Activated CD4-positive, alpha-beta T cell treated with anti-CD3 and anti-CD28 coated beads, Interleukin-2, amount 10 ng/mL, durations not matched to agents 7 days and 5 days (primary cell): ENCODE measurements around the gene DNTT. TPM values are rescaled to one million over a fixed set of nuclear protein-coding genes. Genes with fewer than 3 reads are reported as not detected.

Source experiments
- CTCF ChIA-PET: fragments of 350-600 bp; sonication (Branson Sonifier 250); formaldehyde crosslinking; loops from one replicate; lab custom pipeline; 2021; ENCODE audit warnings: antibody characterized with exemption; lab: Charles Lee
- POLR2A ChIA-PET: fragments of 350-600 bp; sonication (Branson Sonifier 250); formaldehyde crosslinking; loops from one replicate; lab custom pipeline; 2021; ENCODE audit warnings: antibody characterized with exemption; lab: Charles Lee
- DNase-seq: peaks from one replicate; pipeline ENCODE4 v3.0.0-alpha.2; 2020
- H3K27ac Mint-ChIP-seq: one replicate; pipeline ENCODE4 v1.8.0; 2021; ENCODE audit warnings: mild to moderate bottlenecking, moderate library complexity, mixed read lengths
- H3K27me3 Mint-ChIP-seq: one replicate; pipeline ENCODE4 v1.8.0; 2021; ENCODE audit warnings: mixed read lengths
- H3K36me3 Mint-ChIP-seq: one replicate; pipeline ENCODE4 v1.8.0; 2021; ENCODE audit warnings: low read depth, mixed read lengths
- H3K4me1 Mint-ChIP-seq: one replicate; pipeline ENCODE4 v1.8.0; 2021; ENCODE audit warnings: mixed read lengths
- H3K4me3 Mint-ChIP-seq: one replicate; pipeline ENCODE4 v1.8.0; 2021; ENCODE audit warnings: mild to moderate bottlenecking, moderate library complexity, mixed read lengths
- H3K9me3 Mint-ChIP-seq: one replicate; pipeline ENCODE4 v1.8.0; 2021; ENCODE audit warnings: mixed read lengths
- total RNA-seq, 2 experiments: library from RNA; stranded (reverse); gene quantifications; one replicate each; pipeline ENCODE4 v1.2.3, GENCODE V29; 2021

The DNTT gene
- total RNA-seq, 2 experiments from 2014 or later = not detected

GRCh38 chr10:96283351-96283750 is 20.9 kb upstream of the DNTT start:
- Mint-ChIP-seq H3K36me3 (no peaks in the 10 kb centered on the region), H3K27me3 (peaks cover 1% of the 10 kb centered on the region), H3K27ac (no peak overlapping the region), H3K4me1 (peaks cover 12% of the 10 kb centered on the region), H3K4me3 (no peak overlapping the region), H3K9me3 (no peaks in the 10 kb centered on the region)
- DNase-seq = no peak
- CTCF ChIA-PET = no interaction called here
- POLR2A ChIA-PET = no interaction called here

- Mint-ChIP-seq H3K4me3 (no peak overlapping the region), H3K27me3 (peaks cover 1% of the 10 kb centered on the region), H3K27ac (no peak overlapping the region), H3K4me1 (peaks cover 13% of the 10 kb centered on the region), H3K36me3 (no peaks in the 10 kb centered on the region), H3K9me3 (no peaks in the 10 kb centered on the region)
- no peak for DNase-seq
- POLR2A ChIA-PET = no interaction called here
- CTCF ChIA-PET = no interaction called here
Observed at GRCh38 chr10:96283756-96284155, 20.5 kb upstream of the DNTT start.

- no peak for DNase-seq
- CTCF ChIA-PET = no interaction called here
- no peak overlapping the region for H3K27ac Mint-ChIP-seq
- H3K9me3 Mint-ChIP-seq = no peaks in the 10 kb centered on the region
- peaks cover 13% of the 10 kb centered on the region for H3K4me1 Mint-ChIP-seq
- no peaks in the 10 kb centered on the region for H3K36me3 Mint-ChIP-seq
- H3K4me3 Mint-ChIP-seq = no peak overlapping the region
- H3K27me3 Mint-ChIP-seq = peaks cover under 1% of the 10 kb centered on the region
- POLR2A ChIA-PET = no interaction called here
Observed at GRCh38 chr10:96285331-96285752, 18.9 kb upstream of the DNTT start.

GRCh38 chr10:96287392-96288105 is 16.7 kb upstream of the DNTT start:
- H3K36me3 Mint-ChIP-seq = no peaks in the 10 kb centered on the region
- no peak overlapping the region for H3K27ac Mint-ChIP-seq
- peaks cover 13% of the 10 kb centered on the region for H3K4me1 Mint-ChIP-seq
- CTCF ChIA-PET = no interaction called here
- DNase-seq = no peak
- peaks cover 4% of the 10 kb centered on the region for H3K27me3 Mint-ChIP-seq
- POLR2A ChIA-PET = no interaction called here
- no peaks in the 10 kb centered on the region for H3K9me3 Mint-ChIP-seq
- H3K4me3 Mint-ChIP-seq = no peak overlapping the region

- peak overlapping the region; percentile 21 for H3K27ac Mint-ChIP-seq
- no peak for DNase-seq
- peaks cover 4% of the 10 kb centered on the region for H3K27me3 Mint-ChIP-seq
- CTCF ChIA-PET = no interaction called here
- H3K4me1 Mint-ChIP-seq = peaks cover 13% of the 10 kb centered on the region
- POLR2A ChIA-PET = no interaction called here
- H3K9me3 Mint-ChIP-seq = no peaks in the 10 kb centered on the region
- H3K36me3 Mint-ChIP-seq = no peaks in the 10 kb centered on the region
- no peak overlapping the region for H3K4me3 Mint-ChIP-seq
Observed at GRCh38 chr10:96288151-96288621, 16.0 kb upstream of the DNTT start.

- no peak overlapping the region for H3K27ac Mint-ChIP-seq
- POLR2A ChIA-PET = no interaction called here
- H3K9me3 Mint-ChIP-seq = no peaks in the 10 kb centered on the region
- H3K27me3 Mint-ChIP-seq = peaks cover 4% of the 10 kb centered on the region
- DNase-seq = no peak
- H3K4me1 Mint-ChIP-seq = peaks cover 13% of the 10 kb centered on the region
- no peak overlapping the region for H3K4me3 Mint-ChIP-seq
- H3K36me3 Mint-ChIP-seq = no peaks in the 10 kb centered on the region
- CTCF ChIA-PET = no interaction called here
Observed at GRCh38 chr10:96289218-96289910, 14.9 kb upstream of the DNTT start.

GRCh38 chr10:96290368-96291133 is 13.7 kb upstream of the DNTT start:
- H3K4me1 Mint-ChIP-seq = peaks cover 15% of the 10 kb centered on the region
- no peak for DNase-seq
- H3K9me3 Mint-ChIP-seq = no peaks in the 10 kb centered on the region
- H3K27ac Mint-ChIP-seq = no peak overlapping the region
- no peak overlapping the region for H3K4me3 Mint-ChIP-seq
- no peaks in the 10 kb centered on the region for H3K36me3 Mint-ChIP-seq
- POLR2A ChIA-PET = no interaction called here
- peaks cover 4% of the 10 kb centered on the region for H3K27me3 Mint-ChIP-seq
- CTCF ChIA-PET = interaction anchor here (1.5 kb wide), 1 partner anchor 13 kb away, joined by 6 read pairs; the partner anchor contains the start of gene DNTT

- Mint-ChIP-seq H3K4me1 (peaks cover 8% of the 10 kb centered on the region), H3K36me3 (no peaks in the 10 kb centered on the region), H3K27me3 (peaks cover 4% of the 10 kb centered on the region), H3K9me3 (no peaks in the 10 kb centered on the region), H3K4me3 (no peak overlapping the region), H3K27ac (no peak overlapping the region)
- CTCF ChIA-PET = interaction anchor here (1.2 kb wide), 1 partner anchor 71 kb away, joined by 3 read pairs; no protein-coding TSS in a partner anchor
- POLR2A ChIA-PET = no interaction called here
- DNase-seq = no peak
Observed at GRCh38 chr10:96292971-96293920, 11.0 kb upstream of the DNTT start.

GRCh38 chr10:96295475-96295874 is 8.8 kb upstream of the DNTT start:
- Mint-ChIP-seq H3K36me3 (no peaks in the 10 kb centered on the region), H3K4me1 (peaks cover 20% of the 10 kb centered on the region), H3K27ac (no peak overlapping the region), H3K4me3 (no peak overlapping the region), H3K27me3 (peaks cover 2% of the 10 kb centered on the region), H3K9me3 (no peaks in the 10 kb centered on the region)
- ChIA-PET CTCF (interaction anchor here (1.4 kb wide), 1 partner anchor 267 kb away, joined by 3 read pairs; no protein-coding TSS in a partner anchor), POLR2A (interaction anchor here (0.6 kb wide), 1 partner anchor 279 kb away, joined by 3 read pairs; no protein-coding TSS in a partner anchor)
- DNase-seq = no peak

- Mint-ChIP-seq H3K27ac (no peak overlapping the region), H3K9me3 (no peaks in the 10 kb centered on the region), H3K36me3 (no peaks in the 10 kb centered on the region), H3K4me1 (peaks cover 21% of the 10 kb centered on the region), H3K27me3 (no peaks in the 10 kb centered on the region), H3K4me3 (no peak overlapping the region)
- no peak for DNase-seq
- ChIA-PET CTCF (no interaction called here), POLR2A (no interaction called here)
Observed at GRCh38 chr10:96297486-96297885, 6.7 kb upstream of the DNTT start.

- Mint-ChIP-seq H3K27ac (peak overlapping the region; percentile 80), H3K27me3 (peaks cover 1% of the 10 kb centered on the region), H3K4me3 (no peak overlapping the region), H3K4me1 (peaks cover 21% of the 10 kb centered on the region), H3K36me3 (no peaks in the 10 kb centered on the region), H3K9me3 (no peaks in the 10 kb centered on the region)
- CTCF ChIA-PET = no interaction called here
- DNase-seq = no peak
- POLR2A ChIA-PET = interaction anchor here (0.6 kb wide), 1 partner anchor 589 kb away, joined by 3 read pairs; no protein-coding TSS in a partner anchor
Observed at GRCh38 chr10:96298362-96298761, 5.9 kb upstream of the DNTT start.

GRCh38 chr10:96299383-96299782 is 4.9 kb upstream of the DNTT start:
- POLR2A ChIA-PET = no interaction called here
- Mint-ChIP-seq H3K4me3 (peak overlapping the region; percentile 33), H3K4me1 (peaks cover 22% of the 10 kb centered on the region), H3K9me3 (no peaks in the 10 kb centered on the region), H3K27me3 (peaks cover 2% of the 10 kb centered on the region), H3K27ac (peak overlapping the region; percentile 80), H3K36me3 (no peaks in the 10 kb centered on the region)
- CTCF ChIA-PET = no interaction called here
- peak; percentile 39 for DNase-seq
